ENCODE measurements around the gene ZFPM1. TPM values are rescaled to one million over a fixed set of nuclear protein-coding genes. Genes with fewer than 3 reads are reported as not detected.

The ZFPM1 gene
- total RNA-seq, 1 donor from 2014 or later: 5.7 TPM

DNA sequence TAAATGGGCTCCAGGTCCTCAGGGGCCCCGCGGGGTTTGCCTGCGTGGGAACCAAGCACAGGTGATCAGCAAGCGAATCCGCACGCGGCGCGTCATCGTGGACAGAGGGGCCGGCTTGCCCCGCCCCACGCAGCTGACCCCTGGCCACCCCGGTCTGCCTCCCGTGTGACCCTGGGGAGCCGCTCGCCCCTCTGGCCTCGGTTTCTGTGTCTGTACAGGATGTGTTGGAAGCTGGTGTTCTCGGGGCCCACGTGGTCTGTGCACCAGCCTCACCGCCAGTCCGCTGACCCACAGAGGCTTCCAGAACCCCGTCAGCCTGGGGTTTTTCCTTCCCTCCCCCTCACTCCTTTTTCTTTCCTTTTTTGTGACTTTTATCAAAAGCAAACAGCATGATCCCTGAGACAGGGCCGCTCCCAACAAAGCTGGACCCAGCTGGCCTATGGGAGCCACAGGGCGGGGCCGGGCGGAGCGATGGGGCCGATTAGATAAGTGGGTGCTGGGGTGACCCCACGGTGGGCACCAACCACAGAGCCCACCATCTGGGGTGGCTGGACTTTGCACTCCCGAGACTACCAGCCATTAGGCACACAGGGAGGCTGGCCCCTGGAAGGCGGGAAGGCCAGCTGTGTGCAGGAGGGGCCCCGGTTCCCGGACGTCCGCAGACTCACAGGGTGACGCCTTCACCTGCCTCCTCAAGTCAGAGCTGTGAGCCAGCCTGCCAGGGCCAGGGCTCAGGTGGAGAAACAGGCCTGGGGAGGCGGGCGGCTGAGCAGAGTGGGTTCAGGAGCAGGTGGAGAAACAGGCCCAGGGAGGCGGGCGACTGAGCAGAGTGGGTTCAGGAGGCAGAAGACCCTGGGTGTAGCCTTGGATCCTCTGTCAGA is 56.0 kb downstream of the ZFPM1 start:
- Histone ChIP-seq H3K36me3 (no peaks in the 10 kb centered on the region), H3K4me3 (no peak overlapping the region), H3K27ac (replicated peaks) (no peak overlapping the region), H3K4me1 (no peaks in the 10 kb centered on the region), H3K27me3 (ENCODE audit: low read depth) (no peaks in the 10 kb centered on the region), H3K9me3 (replicated peaks) (no peaks in the 10 kb centered on the region)
- intact Hi-C loops (cut with micrococcal nuclease): no loop called here
- no peak for DNase-seq
- TF ChIP-seq, protein P1, sequence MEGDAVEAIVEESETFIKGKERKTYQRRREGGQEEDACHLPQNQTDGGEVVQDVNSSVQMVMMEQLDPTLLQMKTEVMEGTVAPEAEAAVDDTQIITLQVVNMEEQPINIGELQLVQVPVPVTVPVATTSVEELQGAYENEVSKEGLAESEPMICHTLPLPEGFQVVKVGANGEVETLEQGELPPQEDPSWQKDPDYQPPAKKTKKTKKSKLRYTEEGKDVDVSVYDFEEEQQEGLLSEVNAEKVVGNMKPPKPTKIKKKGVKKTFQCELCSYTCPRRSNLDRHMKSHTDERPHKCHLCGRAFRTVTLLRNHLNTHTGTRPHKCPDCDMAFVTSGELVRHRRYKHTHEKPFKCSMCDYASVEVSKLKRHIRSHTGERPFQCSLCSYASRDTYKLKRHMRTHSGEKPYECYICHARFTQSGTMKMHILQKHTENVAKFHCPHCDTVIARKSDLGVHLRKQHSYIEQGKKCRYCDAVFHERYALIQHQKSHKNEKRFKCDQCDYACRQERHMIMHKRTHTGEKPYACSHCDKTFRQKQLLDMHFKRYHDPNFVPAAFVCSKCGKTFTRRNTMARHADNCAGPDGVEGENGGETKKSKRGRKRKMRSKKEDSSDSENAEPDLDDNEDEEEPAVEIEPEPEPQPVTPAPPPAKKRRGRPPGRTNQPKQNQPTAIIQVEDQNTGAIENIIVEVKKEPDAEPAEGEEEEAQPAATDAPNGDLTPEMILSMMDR (IDR thresholded peaks at IDR 0.05; ENCODE audit: borderline replicate concordance): no peak

DNA sequence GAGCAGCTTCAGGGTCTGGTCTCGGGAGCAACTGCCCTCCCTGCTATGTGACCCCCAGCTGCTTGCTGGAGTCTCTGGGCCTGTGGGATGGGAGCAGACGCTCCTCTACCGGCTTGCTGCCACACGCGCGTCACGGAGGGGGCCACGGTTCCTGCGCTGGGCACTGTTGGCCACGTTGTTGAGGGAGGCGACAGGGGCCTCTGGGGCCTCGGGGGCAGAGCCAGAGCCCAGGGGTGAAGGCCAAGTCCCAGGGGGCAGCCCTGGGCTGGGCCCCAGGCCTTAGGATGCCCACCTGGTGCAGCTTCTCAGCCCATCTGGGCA is 56.6 kb downstream of the ZFPM1 start:
- no peak for DNase-seq
- Histone ChIP-seq H3K4me1 (no peaks in the 10 kb centered on the region), H3K4me3 (no peak overlapping the region), H3K27me3 (ENCODE audit: low read depth) (no peaks in the 10 kb centered on the region), H3K27ac (replicated peaks) (no peak overlapping the region), H3K36me3 (no peaks in the 10 kb centered on the region), H3K9me3 (replicated peaks) (no peaks in the 10 kb centered on the region)
- intact Hi-C loops (cut with micrococcal nuclease): no loop called here
- TF ChIP-seq, protein P1 (IDR thresholded peaks at IDR 0.05; ENCODE audit: borderline replicate concordance): no peak

DNA sequence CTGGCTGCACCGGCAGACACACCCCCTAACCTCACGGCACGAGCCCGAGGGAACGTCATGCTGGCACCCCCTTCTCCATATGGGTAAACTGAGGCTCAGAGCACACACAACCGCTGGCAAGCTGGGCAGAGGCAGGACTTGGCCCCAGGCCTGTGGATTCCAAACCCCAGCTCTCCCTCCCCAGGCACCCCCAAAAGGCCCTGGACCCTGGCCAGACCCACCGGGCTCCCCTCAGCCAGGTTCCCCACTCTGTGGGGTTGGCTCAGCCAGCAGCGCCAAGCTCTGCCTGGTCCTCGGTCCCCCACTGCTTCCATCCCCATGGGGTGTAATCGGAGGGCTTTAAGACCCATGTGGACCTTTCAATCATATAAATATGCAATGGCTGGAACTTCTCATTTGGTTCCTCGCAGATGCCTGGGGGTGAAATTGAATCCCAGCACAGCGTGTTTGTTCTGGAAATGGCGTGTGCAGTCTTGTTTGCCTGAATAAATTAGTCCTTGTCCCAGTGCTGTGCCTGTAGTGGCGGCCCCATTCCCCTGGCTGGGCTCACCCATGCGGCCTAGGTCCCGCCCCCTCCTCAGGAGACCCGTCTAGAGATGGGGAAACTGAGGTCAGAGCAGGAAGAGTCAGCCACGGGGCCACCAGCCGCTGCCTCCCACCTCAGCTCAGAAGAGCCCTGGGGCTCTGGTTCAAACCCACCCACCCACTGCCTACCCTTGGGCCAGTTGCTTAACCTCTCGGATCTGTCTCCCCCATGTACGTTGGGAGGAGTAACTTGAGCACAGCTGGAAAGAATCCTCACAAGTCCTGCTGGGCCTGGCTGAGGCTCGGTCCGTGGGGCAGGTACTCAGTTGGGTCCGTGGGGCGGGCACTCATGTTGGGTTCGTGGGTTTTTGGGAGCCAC is 57.3 kb downstream of the ZFPM1 start:
- intact Hi-C loops (cut with micrococcal nuclease): no loop called here
- no peaks in the 10 kb centered on the region for H3K9me3 ChIP-seq (replicated peaks)
- DNase-seq: no peak
- no peak overlapping the region for H3K27ac ChIP-seq (replicated peaks)
- no peaks in the 10 kb centered on the region for H3K4me1 ChIP-seq
- H3K4me3 ChIP-seq: no peak overlapping the region
- no peaks in the 10 kb centered on the region for H3K27me3 ChIP-seq (ENCODE audit: low read depth)
- no peaks in the 10 kb centered on the region for H3K36me3 ChIP-seq
- TF ChIP-seq, protein P1 (IDR thresholded peaks at IDR 0.05; ENCODE audit: borderline replicate concordance): no peak

DNA sequence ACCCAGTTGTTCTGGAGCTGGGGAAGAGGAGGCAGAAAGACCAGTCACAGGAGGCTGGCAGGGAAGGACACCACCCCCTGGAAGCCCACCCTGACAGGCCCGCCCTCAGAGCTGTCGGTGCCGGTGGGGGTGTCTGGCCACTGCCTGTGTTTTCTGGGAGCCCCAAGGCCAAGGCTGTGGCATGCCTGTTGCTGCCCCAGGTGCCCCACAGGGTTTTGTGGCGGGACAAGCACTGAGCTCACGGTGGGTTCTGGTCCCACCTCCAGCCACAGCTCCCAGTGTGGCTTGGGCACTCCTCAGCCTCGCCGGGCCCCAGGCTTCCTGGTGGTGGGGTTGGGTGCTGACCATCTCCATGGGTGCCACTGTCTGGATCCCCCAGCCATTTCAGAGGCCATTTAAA is 58.0 kb downstream of the ZFPM1 start:
- intact Hi-C loops (cut with micrococcal nuclease): no loop called here
- Histone ChIP-seq H3K27me3 (ENCODE audit: low read depth) (no peaks in the 10 kb centered on the region), H3K4me1 (no peaks in the 10 kb centered on the region), H3K27ac (replicated peaks) (no peak overlapping the region), H3K9me3 (replicated peaks) (no peaks in the 10 kb centered on the region), H3K4me3 (no peak overlapping the region), H3K36me3 (no peaks in the 10 kb centered on the region)
- no peak for DNase-seq
- TF ChIP-seq, protein P1 (IDR thresholded peaks at IDR 0.05; ENCODE audit: borderline replicate concordance): no peak

DNA sequence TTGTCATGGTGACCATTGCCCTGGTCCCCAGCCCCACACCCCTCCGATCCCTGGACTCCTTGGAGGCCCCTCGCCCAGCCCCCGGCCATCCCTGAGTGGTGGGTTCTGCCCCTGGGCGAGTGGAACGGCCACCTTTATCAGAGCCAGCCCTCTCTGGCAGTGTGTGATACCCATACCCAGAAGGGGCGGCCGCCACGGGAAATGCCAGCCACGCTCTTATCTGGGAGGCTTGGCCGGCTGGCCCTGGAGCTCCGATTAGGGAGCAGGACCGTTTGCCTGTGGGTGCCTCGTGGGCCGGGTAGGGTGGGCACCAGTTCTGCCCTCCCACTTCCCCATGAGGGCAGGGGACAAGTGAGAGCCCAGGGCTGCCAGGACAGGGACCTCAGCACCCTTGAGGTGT is 58.8 kb downstream of the ZFPM1 start:
- TF ChIP-seq, protein P1 (IDR thresholded peaks at IDR 0.05; ENCODE audit: borderline replicate concordance): no peak
- no peak for DNase-seq
- Histone ChIP-seq H3K4me1 (no peaks in the 10 kb centered on the region), H3K27me3 (ENCODE audit: low read depth) (no peaks in the 10 kb centered on the region), H3K9me3 (replicated peaks) (no peaks in the 10 kb centered on the region), H3K4me3 (no peak overlapping the region), H3K27ac (replicated peaks) (no peak overlapping the region), H3K36me3 (no peaks in the 10 kb centered on the region)
- intact Hi-C loops (cut with micrococcal nuclease): no loop called here
